ENCODE data around the gene PAXX.

Gene PAXX

GRCh38 chr9:137034709-137035506, 42.7 kb downstream of the PAXX start:
- DNase-seq = peak; percentile 88

DNA sequence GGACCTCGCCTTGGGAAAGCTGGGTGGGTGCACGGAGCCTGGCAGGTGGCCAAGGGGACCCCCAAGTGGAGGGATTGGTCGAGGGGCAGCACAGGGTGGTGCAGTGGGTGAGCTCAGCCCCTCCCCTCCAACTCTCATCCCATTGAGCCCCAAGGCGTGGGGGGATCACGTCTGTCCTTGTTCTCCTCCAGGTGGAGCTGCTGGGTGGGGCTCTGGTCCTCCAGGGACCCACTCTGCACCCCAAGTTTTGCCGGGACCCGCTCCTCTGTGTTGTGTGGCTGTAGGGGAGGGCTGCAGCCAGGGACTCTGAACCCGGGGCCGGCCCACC, 43.2 kb downstream of the PAXX start:
- DNase-seq = no peak

DNA sequence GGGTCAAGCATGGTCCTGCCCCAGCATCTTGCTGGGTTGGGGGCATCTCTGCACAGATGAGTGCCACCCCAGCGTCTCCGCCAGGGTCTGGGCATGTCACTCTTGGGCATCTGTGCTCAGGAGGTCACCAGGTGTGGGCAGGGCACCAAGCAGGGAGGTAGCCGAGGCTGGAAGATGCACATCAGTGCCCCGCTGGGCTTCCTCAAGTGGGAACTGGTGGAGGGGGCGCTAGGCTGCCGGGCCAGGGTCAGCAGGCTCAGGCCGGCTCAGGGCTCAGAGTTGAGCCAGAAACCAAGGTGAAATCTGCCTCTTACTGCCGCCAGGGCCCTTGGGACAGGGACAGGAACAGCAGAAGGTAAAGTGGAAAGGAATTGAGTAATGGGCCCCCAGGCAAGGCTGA, 43.7 kb downstream of the PAXX start:
- DNase-seq = no peak

DNA sequence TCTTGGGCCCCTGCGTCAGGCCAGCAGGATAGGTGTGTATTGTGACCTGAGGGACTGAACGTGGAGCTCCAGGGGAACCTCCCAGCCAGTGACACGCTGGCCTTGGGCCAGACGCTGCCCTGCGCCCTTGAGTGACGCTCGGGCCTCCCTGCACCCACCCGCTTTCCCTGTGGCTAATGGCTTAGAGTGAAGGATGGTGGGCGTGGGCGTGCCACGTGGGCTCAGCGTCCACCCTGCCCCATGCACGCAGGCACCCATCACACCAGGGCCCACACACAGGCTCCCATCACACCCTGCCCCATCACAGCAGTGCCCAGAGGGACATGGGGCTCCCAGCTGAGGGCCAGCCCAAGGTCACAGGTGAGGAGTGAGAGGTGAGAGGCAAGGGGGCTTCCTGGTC, 44.8 kb downstream of the PAXX start:
- no peak for DNase-seq

DNA sequence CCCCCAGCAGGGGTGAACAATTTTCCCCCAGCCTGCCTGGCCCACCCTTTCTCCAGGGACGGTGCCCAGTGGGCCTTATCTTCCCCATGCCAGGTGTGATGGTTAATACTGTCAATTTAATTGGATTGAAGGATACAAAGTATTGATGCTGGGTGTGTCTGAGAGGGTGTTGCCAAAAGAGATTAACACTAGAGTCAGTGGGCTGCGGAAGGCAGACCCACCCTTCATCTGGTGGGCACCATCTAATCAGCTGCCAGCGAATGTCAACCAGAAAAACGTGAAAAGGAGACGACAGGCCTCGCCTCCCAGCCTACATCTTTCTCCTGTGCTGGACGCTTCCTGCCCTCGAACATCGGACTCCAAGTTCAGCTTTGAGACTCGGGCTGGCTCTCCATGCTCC, 45.3 kb downstream of the PAXX start:
- no peak for DNase-seq

- DNase-seq = no peak
Observed at GRCh38 chr9:137038916-137039315, 46.7 kb downstream of the PAXX start.

- no peak for DNase-seq
Observed at GRCh38 chr9:137039611-137040366, 47.6 kb downstream of the PAXX start.

- DNase-seq = no peak
Observed at GRCh38 chr9:137040568-137040967, 48.3 kb downstream of the PAXX start.

DNA sequence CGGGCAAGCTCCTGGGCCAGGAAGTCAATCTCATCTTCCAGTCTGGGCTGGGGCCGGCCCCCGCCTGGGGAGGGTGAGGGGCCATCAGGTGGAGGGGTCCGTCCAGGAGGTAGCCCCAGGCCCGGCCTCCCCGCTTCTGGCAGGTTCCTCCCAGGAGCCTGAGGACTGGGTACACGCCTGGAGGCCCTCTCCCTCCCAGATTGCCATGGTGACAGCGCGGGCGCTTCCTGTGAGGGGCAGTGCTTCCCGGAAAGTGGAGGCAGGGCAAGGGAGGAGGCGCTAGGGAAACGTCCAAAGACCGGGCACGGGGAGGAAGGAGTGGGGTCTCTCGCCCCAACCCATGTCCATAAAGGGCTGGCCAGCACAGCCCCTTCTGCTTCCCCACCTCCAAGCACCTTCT, 48.9 kb downstream of the PAXX start:
- DNase-seq = no peak

DNA sequence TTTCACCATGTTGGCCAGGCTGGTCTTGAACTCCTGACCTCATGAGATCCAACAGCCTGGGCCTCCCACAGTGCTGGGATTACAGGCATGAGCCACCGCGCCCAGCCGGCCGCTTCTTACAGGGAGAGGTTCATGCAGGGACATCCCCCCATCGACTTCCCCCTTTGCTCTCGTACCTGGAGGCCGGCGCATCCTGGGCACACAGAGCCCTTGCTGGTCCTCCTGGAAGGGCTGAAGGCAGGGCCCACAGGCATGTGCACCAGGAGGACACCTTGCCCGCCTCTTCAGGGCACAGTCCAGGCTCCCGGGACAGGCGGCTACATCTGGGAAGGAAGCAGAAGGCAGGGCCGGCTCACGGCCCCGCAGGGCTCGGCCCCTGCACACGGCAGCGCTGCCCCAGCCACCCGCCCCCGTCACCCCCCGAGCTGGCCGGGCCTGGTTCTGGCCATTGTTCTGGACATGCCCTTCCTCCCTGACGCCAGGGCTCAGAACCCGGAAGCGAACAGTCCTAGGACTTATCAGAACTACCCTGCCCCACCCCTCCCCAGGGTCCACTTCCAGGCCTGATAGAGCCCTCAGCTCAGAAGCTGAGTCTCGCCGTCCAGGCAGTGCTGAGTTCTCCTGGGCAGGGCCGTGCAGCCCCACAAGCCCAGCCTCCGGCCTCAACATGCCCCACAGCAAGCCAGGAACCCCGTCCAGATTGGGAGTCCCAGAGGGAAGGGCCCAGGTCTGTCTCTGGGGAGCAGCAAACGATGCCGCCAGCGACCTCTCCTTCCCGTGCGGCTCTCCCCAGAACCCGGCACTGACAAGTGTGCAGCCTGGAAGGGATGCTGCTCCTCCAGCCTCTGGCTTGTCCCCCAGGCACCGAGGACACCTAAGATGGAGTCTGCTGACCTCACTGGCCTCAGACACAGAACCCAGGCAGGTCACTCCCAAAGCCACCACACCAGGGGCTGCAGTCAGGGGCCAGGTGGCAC, 50.8 kb downstream of the PAXX start:
- no peak for DNase-seq
